ENCODE measurements around the gene SPON2.
"Not testable (repeated sequence)": the region's sequence is repeated elsewhere in the genome, so short reads cannot be mapped to it uniquely, and the experiment has no call there.

The SPON2 gene

GRCh38 chr4:1151541-1151940 is 20.8 kb downstream of the SPON2 start:
- DNase-seq (ENCODE audit: low spot score): no peak

GRCh38 chr4:1150875-1151274 is 21.5 kb downstream of the SPON2 start:
- DNase-seq (ENCODE audit: low spot score): no peak

DNA sequence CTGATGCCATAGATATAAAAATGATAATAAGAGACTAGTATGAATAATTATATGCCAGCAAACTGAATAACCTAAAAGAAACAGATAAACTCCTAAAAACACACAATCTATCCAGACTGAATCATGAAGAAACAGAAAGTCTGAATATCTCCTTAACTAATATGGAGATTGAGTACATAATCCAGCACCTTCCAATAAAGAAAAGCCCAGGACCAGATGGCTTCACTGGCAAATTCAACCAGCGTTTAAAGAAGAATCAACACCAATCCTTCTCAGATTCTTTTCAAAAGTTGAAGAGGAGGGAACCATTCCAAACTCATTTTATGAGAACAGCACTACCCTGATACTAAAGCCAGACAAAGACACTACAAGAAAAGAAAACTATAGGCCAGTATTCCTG is 32.5 kb downstream of the SPON2 start:
- DNase-seq (ENCODE audit: low spot score): no peak

- no peak for DNase-seq (ENCODE audit: low spot score)
These were observed 34.5 kb downstream of the SPON2 start for GRCh38 chr4:1137850-1138249.

- DNase-seq (ENCODE audit: low spot score): no peak
These were observed 35.2 kb downstream of the SPON2 start for GRCh38 chr4:1137063-1137776.

- no peak for DNase-seq (ENCODE audit: low spot score)
These were observed 36.3 kb downstream of the SPON2 start for GRCh38 chr4:1136048-1136447.

GRCh38 chr4:1133033-1133432 is 39.4 kb downstream of the SPON2 start:
- DNase-seq (ENCODE audit: low spot score): no peak

DNA sequence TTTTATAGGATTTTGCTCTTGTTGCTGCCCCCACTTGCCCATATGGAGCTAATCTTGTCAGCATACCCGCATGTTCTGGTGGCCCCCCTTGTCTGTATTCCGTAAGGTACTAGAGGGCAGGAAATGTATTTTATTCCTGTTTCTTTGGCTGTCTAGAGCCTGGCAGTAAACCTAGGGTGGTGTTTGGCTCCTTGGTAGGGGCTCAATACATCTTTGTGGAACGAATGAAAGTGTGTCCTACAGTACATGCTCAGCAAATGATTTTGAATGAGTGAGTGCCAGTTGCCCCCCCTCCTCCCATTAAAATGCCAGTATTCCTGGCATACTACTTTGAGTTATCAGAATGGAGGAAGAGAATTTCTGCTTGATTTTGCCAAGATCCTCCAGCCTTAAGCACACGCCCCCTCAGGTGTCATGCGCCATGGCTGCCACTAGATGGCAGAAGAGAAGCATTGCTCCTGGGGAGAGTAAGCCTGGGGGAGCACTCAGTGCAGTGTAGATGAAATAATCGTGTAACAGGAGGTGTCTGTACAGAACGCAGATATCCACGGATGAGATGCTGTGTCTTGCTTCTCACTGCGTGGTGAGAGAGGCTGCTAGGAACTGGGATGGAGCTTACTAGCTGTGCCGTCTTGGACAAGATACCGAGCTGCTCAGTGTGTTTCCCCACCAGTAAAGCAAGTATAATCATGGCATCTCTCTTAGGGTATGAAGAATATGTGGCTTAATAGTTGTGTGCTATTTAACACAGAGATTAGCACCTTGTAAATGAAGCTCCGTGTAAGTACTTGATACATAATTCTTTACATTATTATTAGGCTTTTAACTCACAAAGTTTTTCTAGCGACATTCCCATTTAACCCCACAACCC is 41.8 kb downstream of the SPON2 start:
- peak; percentile 81 for DNase-seq (ENCODE audit: low spot score)

- no peak for DNase-seq (ENCODE audit: low spot score)
These were observed 45.9 kb downstream of the SPON2 start for GRCh38 chr4:1126506-1126905.

- not testable (repeated sequence) for DNase-seq (ENCODE audit: low spot score)
These were observed 46.9 kb downstream of the SPON2 start for GRCh38 chr4:1125466-1125865.

DNA sequence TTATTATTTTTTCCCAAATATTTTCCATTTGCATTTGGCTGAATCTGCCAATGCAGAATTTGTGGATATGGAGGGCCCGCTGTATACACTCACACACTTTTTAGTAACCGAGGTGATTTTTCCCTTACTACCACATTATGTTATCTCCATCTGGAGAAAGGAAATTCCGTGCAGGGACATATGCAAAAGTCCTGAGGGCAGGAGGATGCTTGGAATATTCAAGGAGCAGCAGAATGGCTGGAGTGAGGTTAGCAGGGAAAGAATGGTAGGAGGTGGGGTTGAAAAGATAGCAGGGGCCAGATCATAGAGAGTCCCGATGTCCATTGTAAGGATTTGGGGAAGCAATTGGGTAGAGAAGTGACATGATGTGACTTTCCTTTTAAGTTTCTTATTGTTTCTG is 47.6 kb downstream of the SPON2 start:
- no peak for DNase-seq (ENCODE audit: low spot score)

- DNase-seq (ENCODE audit: low spot score): no peak
These were observed 49.9 kb downstream of the SPON2 start for GRCh38 chr4:1122505-1122904.

Data from germinal center (tissue), 1 donor.